H1 (cell line): ENCODE data around the gene NDUFB11. TPM values are rescaled to one million over a fixed set of nuclear protein-coding genes. Genes with fewer than 3 reads are reported as not detected.

Source experiments
- CTCF ChIA-PET: fragments of 300-600 bp; sonication (Branson Sonifier 250); formaldehyde crosslinking; loops from one replicate; lab custom pipeline; 2021; ENCODE audit not compliant: partially characterized antibody; lab: Charles Lee
- POLR2A ChIA-PET: fragments of 300-600 bp; sonication (Branson Sonifier 250); formaldehyde crosslinking; loops from one replicate; lab custom pipeline; 2021; ENCODE audit warnings: inconsistent platforms; ENCODE audit not compliant: partially characterized antibody; lab: Charles Lee
- DNase-seq, 2 experiments: peaks; one replicate each; pipeline versions ENCODE4 v3.0.0 to v3.0.0-alpha.2; 2010 to 2022; ENCODE audit warnings: low spot score in 2 of 2, low read depth in 1 of 2, mixed read lengths in 1 of 2
- FAIRE-seq: peaks from 2 replicates; lab custom pipeline; 2011; peaks lifted over from hg19 to GRCh38; lab: Jason Lieb, UNC
- H2AFZ ChIP-seq: 2 replicates; pipeline ENCODE4 v1.8.1; 2012; ENCODE audit warnings: low read length, inconsistent platforms
- H2AK5ac ChIP-seq: 2 replicates; pipeline ENCODE4 v1.6.1; 2013; ENCODE audit warnings: low read depth, low read length
- H2BK120ac ChIP-seq: replicated peaks from 2 replicates; pipeline ENCODE3; 2013; ENCODE audit warnings: low read depth, low read length, inconsistent platforms
- H2BK12ac ChIP-seq: 2 replicates; pipeline ENCODE4 v1.6.1; 2013; ENCODE audit warnings: low read depth, low read length
- H2BK15ac ChIP-seq: 2 replicates; pipeline ENCODE4 v1.6.1; 2013; ENCODE audit warnings: low read length
- H2BK20ac ChIP-seq: 2 replicates; pipeline ENCODE4 v1.6.1; 2013; ENCODE audit warnings: low read length
- H2BK5ac ChIP-seq: 2 replicates; pipeline ENCODE4 v1.6.1; 2013; ENCODE audit warnings: low read depth, low read length
- H3K14ac ChIP-seq: 2 replicates; pipeline ENCODE4 v1.6.1; 2013; ENCODE audit warnings: inconsistent platforms; ENCODE audit not compliant: insufficient read length
- H3K18ac ChIP-seq: 2 replicates; pipeline ENCODE4 v1.6.1; 2013; ENCODE audit warnings: low read length; ENCODE audit errors: extremely low read depth
- H3K23ac ChIP-seq: 2 replicates; pipeline ENCODE4 v1.6.1; 2013; ENCODE audit warnings: inconsistent platforms; ENCODE audit not compliant: insufficient read length
- H3K23me2 ChIP-seq: 2 replicates; pipeline ENCODE4 v1.6.1; 2013; ENCODE audit warnings: low read depth, low read length
- H3K27ac ChIP-seq: 2 replicates; pipeline ENCODE4 v1.6.1; 2011; ENCODE audit warnings: low read depth, low read length, inconsistent platforms
- H3K27me3 ChIP-seq, 4 experiments: replicated peaks in 1 of 4; 1 replicate in 1 of 4; 2 replicates in 3 of 4; pipeline versions ENCODE4 v1.6.1 to v1.8.1; 2011 to 2013; ENCODE audit warnings: low read length in 3 of 4, mild to moderate bottlenecking in 3 of 4, inconsistent platforms in 2 of 4, mixed read lengths in 2 of 4, moderate library complexity in 1 of 4; ENCODE audit not compliant: control insufficient read depth in 3 of 4, insufficient read depth in 3 of 4; ENCODE audit errors: extremely low read depth in 1 of 4
- H3K36me3 ChIP-seq, 4 experiments: 2 replicates each; pipeline versions ENCODE4 v1.6.1 to v1.8.1; 2011 to 2013; ENCODE audit warnings: mild to moderate bottlenecking in 4 of 4, low read length in 3 of 4, moderate library complexity in 2 of 4, control low read depth in 1 of 4, inconsistent platforms in 1 of 4; ENCODE audit not compliant: insufficient read depth in 4 of 4, control insufficient read depth in 2 of 4
- H3K4ac ChIP-seq: replicated peaks from 2 replicates; pipeline ENCODE3; 2013; ENCODE audit warnings: low read length, low read depth, mixed read lengths, inconsistent platforms; ENCODE audit not compliant: insufficient read length
- H3K4me1 ChIP-seq, 4 experiments: replicated peaks in 1 of 4; 1 replicate in 1 of 4; 2 replicates in 3 of 4; pipeline versions ENCODE4 v1.6.1 to v1.8.1; 2011 to 2013; ENCODE audit warnings: low read length in 3 of 4, inconsistent platforms in 2 of 4, mixed read lengths in 1 of 4; ENCODE audit not compliant: insufficient read depth in 4 of 4, control insufficient read depth in 3 of 4
- H3K4me2 ChIP-seq, 2 experiments: 2 replicates each; pipeline versions ENCODE4 v1.6.1 to v1.8.1; 2011 to 2013; ENCODE audit warnings: low read depth in 2 of 2, low read length in 2 of 2, control low read depth in 1 of 2, inconsistent platforms in 1 of 2, mild to moderate bottlenecking in 1 of 2; ENCODE audit not compliant: insufficient read depth in 1 of 2
- H3K4me3 ChIP-seq, 4 experiments: fragments of 200-600, 300-600 bp in 1 of 4; sonication (generic), shearing (Covaris generic), sonication (Bioruptor Twin) in 1 of 4; 2 replicates each; pipeline versions ENCODE4 v1.5.1 to v1.8.1; 2011 to 2016; ENCODE audit warnings: low read length in 4 of 4, low read depth in 3 of 4, control low read depth in 2 of 4, inconsistent platforms in 2 of 4, mild to moderate bottlenecking in 2 of 4, mixed read lengths in 1 of 4, moderate library complexity in 1 of 4; ENCODE audit not compliant: insufficient read depth in 2 of 4; ENCODE audit errors: extremely low read depth in 1 of 4
- H3K56ac ChIP-seq: replicated peaks from 2 replicates; pipeline ENCODE3; 2013; ENCODE audit warnings: low read depth, mild to moderate bottlenecking, mixed read lengths, low read length, inconsistent platforms; ENCODE audit not compliant: insufficient read length
- H3K79me1 ChIP-seq: 2 replicates; pipeline ENCODE4 v1.6.1; 2013; ENCODE audit warnings: low read depth, low read length, control low read depth
- H3K79me2 ChIP-seq, 2 experiments: 2 replicates each; pipeline versions ENCODE4 v1.6.1 to v1.8.1; 2012 to 2013; ENCODE audit warnings: low read length in 2 of 2, mild to moderate bottlenecking in 2 of 2, inconsistent platforms in 1 of 2; ENCODE audit not compliant: insufficient read depth in 2 of 2, control insufficient read depth in 1 of 2
- H3K9ac ChIP-seq, 4 experiments: replicated peaks in 1 of 4; 1 replicate in 1 of 4; 2 replicates in 3 of 4; pipeline versions ENCODE4 v1.6.1 to v1.8.1; 2011 to 2013; ENCODE audit warnings: low read depth in 3 of 4, low read length in 3 of 4, control low read depth in 2 of 4, mild to moderate bottlenecking in 2 of 4, moderate library complexity in 2 of 4, inconsistent platforms in 1 of 4; ENCODE audit errors: extremely low read depth in 1 of 4
- H3K9me3 ChIP-seq, 2 experiments: 2 replicates each; pipeline versions ENCODE4 v1.6.1 to v1.8.1; 2012 to 2013; ENCODE audit warnings: mild to moderate bottlenecking in 2 of 2, moderate library complexity in 2 of 2, control low read depth in 1 of 2, inconsistent platforms in 1 of 2, low read depth in 1 of 2, low read length in 1 of 2, mixed read lengths in 1 of 2; ENCODE audit not compliant: insufficient read depth in 2 of 2
- H4K20me1 ChIP-seq, 2 experiments: replicated peaks in 1 of 2; 2 replicates each; pipeline versions ENCODE3 to v1.8.1; 2011 to 2013; ENCODE audit warnings: inconsistent platforms in 2 of 2, low read length in 2 of 2, mild to moderate bottlenecking in 1 of 2; ENCODE audit not compliant: insufficient read depth in 2 of 2, control insufficient read depth in 1 of 2
- H4K5ac ChIP-seq: 2 replicates; pipeline ENCODE4 v1.6.1; 2013; ENCODE audit warnings: low read length, low read depth, mixed read lengths, inconsistent platforms; ENCODE audit not compliant: insufficient read length
- H4K8ac ChIP-seq: 2 replicates; pipeline ENCODE4 v1.8.0; 2013; ENCODE audit warnings: mild to moderate bottlenecking, moderate library complexity, low read length, inconsistent platforms; ENCODE audit not compliant: insufficient read depth; ENCODE audit errors: extremely low read depth
- H4K91ac ChIP-seq: replicated peaks from 2 replicates; pipeline ENCODE3; 2013; ENCODE audit warnings: low read length, mixed read lengths, inconsistent platforms; ENCODE audit not compliant: insufficient read length
- CBX5 ChIP-seq: fragments of 300-800, 300-1000 bp; sonication (generic); IDR thresholded peaks from 2 replicates; pipeline ENCODE4 v1.7.1; 2016; ENCODE audit warnings: antibody characterized with exemption, low read length, low read depth
- JUND ChIP-seq: IDR thresholded peaks from 2 replicates; pipeline ENCODE4 v1.6.1; 2011; ENCODE audit warnings: mild to moderate bottlenecking, improper control_type of control experiment, low read length
- POU5F1 ChIP-seq: IDR thresholded peaks from 2 replicates; pipeline ENCODE4 v1.6.1; 2011; ENCODE audit warnings: low read depth, mild to moderate bottlenecking, low read length, moderate library complexity
- WGBS, 2 experiments: shearing (Covaris generic) in 1 of 2; methylation state at CpG; one replicate each; pipeline versions ENCODE4 v1.1.6 to v1.1.7; 2013 to 2015; ENCODE audit warnings: low lambda C conversion rate in 2 of 2, mixed read lengths in 2 of 2, inconsistent platforms in 1 of 2, low coverage in 1 of 2, missing lambda C conversion rate in 1 of 2; ENCODE audit not compliant: insufficient replicate concordance in 2 of 2, insufficient coverage in 1 of 2, insufficient read length in 1 of 2; ENCODE audit errors: extremely low coverage in 1 of 2, missing lambda C conversion rate in 1 of 2; 5-methylcytosine and 5-hydroxymethylcytosine counted together
- polyA plus RNA-seq, 7 experiments: library from polyadenylated mRNA; depleted of rRNA in 3 of 7; stranded (reverse) in 5 of 7; unstranded in 2 of 7; fragments of >200 nt in 5 of 7; fragments of 200-250 nt in 2 of 7; gene quantifications; 1 replicate in 5 of 7; 2 replicates in 1 of 7; 4 replicates in 1 of 7; pipeline versions ENCODE4 v1.2.1 to v1.2.3, GENCODE V29; 2011 to 2013; ENCODE audit warnings: missing spikeins in 2 of 7, mixed read lengths in 2 of 7
- total RNA-seq: library from RNA; stranded (reverse); fragmentation: NEBNext Ultra II Directional; extraction: Animal tissue kit (Norgen Biotek cat#: 25700); gene quantifications from 2 replicates; pipeline ENCODE4 v1.2.1, GENCODE V29; 2021

Gene NDUFB11
- total and polyA plus RNA-seq, 2 of the 8 experiments (the other 6 are each of a cell fraction or from before 2014, with no cell fraction given) = 120 to 131 TPM

GRCh38 chrX:47158781-47159180 is 14.3 kb upstream of the NDUFB11 start:
- Histone ChIP-seq H3K4me2 (no peak overlapping the region), H3K4ac (no peak overlapping the region), H4K20me1 (peaks cover 3 to 4% of the 10 kb centered on the region in 2 experiments), H4K91ac (no peak overlapping the region), H4K8ac (no peak overlapping the region), H2AK5ac (no peak overlapping the region), H3K4me3 (no peak overlapping the region), H2AFZ (no peak overlapping the region), H2BK120ac (no peak overlapping the region), H2BK12ac (no peak overlapping the region), H3K14ac (no peak overlapping the region), H3K23ac (no peak overlapping the region), H2BK15ac (no peak overlapping the region), H3K9me3 (no peaks in the 10 kb centered on the region), H3K56ac (no peak overlapping the region), H3K18ac (no peak overlapping the region), H3K4me1 (no peaks in the 10 kb centered on the region), H3K79me2 (peaks cover 0 to 43% of the 10 kb centered on the region in 2 experiments; a peak in 2 of 4 replicates), H3K23me2 (no peaks in the 10 kb centered on the region)
- FAIRE-seq = no peak
- DNase-seq = no peak
- CTCF ChIA-PET = interaction anchor here (0.6 to 1.1 kb wide), 3 partner anchors 20 to 147 kb away, joined by 3 to 4 read pairs (median 4); no protein-coding TSS in a partner anchor
- WGBS, 2 experiments = 94% methylated on average over 5 of the region's 5 CpGs; no CpG with 5 or more reads in 1 of the 2 experiments
- no peak for TF ChIP-seq POU5F1
- TF ChIP-seq CBX5 = no peak
- TF ChIP-seq JUND = no peak
- TF ChIP-seq, all 59 proteins: peak for 0
- H3K27ac ChIP-seq = no peak overlapping the region
- H3K79me1 ChIP-seq = peaks cover 2% of the 10 kb centered on the region; the same call in 1 of the 2 replicates
- POLR2A ChIA-PET = interaction anchor here (0.7 kb wide), 1 partner anchor 1985 kb away, joined by 3 read pairs; no protein-coding TSS in a partner anchor
- no peaks in the 10 kb centered on the region for H3K27me3 ChIP-seq
- H2BK5ac ChIP-seq = no peak overlapping the region
- H3K36me3 ChIP-seq = peaks cover 0 to 17% (median 3%) of the 10 kb centered on the region in 4 experiments; a peak in 3 of 8 replicates
- no peak overlapping the region for H2BK20ac ChIP-seq
- no peak overlapping the region for H3K9ac ChIP-seq
- H4K5ac ChIP-seq = no peak overlapping the region
